ENCODE measurements around the gene ARHGAP21.

Gene ARHGAP21

GRCh38 chr10:24603333-24603732 lies 120.4 kb downstream of the ARHGAP21 start:
- Histone ChIP-seq H2AFZ (ENCODE audit: low read length) (no peak overlapping the region), H3K4me2 (ENCODE audit: low read depth, low read length) (no peak overlapping the region)

GRCh38 chr10:24597961-24598360 lies 125.7 kb downstream of the ARHGAP21 start:
- Histone ChIP-seq H3K27ac (ENCODE audit: low read length) (no peak overlapping the region), H3K9ac (ENCODE audit: low read length) (no peak overlapping the region), H2AFZ (ENCODE audit: low read length) (no peak overlapping the region), H3K27me3 (replicated peaks; ENCODE audit: insufficient read depth, low read length) (no peaks in the 10 kb centered on the region), H3K79me2 (ENCODE audit: low read length) (no peaks in the 10 kb centered on the region), H3K9me3 (replicated peaks; ENCODE audit: insufficient read depth, low read length) (no peaks in the 10 kb centered on the region), H4K20me1 (ENCODE audit: insufficient read depth, low read length) (no peaks in the 10 kb centered on the region), H3K4me1 (ENCODE audit: low read length) (no peaks in the 10 kb centered on the region), H3F3A (ENCODE audit: insufficient read depth, low read length) (no peaks in the 10 kb centered on the region), H3K9me2 (replicated peaks; ENCODE audit: insufficient read depth, low read length) (no peaks in the 10 kb centered on the region), H3K36me3 (replicated peaks; ENCODE audit: insufficient read depth, low read length) (no peaks in the 10 kb centered on the region; the same call in 1 of the 2 replicates), H3K4me2 (ENCODE audit: low read depth, low read length) (no peak overlapping the region), H3K4me3 (ENCODE audit: low read length) (no peak overlapping the region)
- TF ChIP-seq CTCF (IDR thresholded peaks at IDR 0.05; ENCODE audit: low read length) = no peak
- TF ChIP-seq EZH2 (optimal IDR thresholded peaks at IDR 0.05; ENCODE audit: low read depth, low read length) = no peak
- no peak for TF ChIP-seq EZH2phosphoT487 (IDR thresholded peaks at IDR 0.05; ENCODE audit: low read length)
- DNase-seq = no peak

More at GRCh38 chr10:24603333-24603732, 120.4 kb downstream of the ARHGAP21 start:
- Histone ChIP-seq H3K9me3 (replicated peaks; ENCODE audit: insufficient read depth, low read length) (no peaks in the 10 kb centered on the region), H3F3A (ENCODE audit: insufficient read depth, low read length) (no peaks in the 10 kb centered on the region; the same call in 1 of the 2 replicates), H4K20me1 (ENCODE audit: insufficient read depth, low read length) (no peaks in the 10 kb centered on the region), H3K79me2 (ENCODE audit: low read length) (no peaks in the 10 kb centered on the region), H3K9me2 (replicated peaks; ENCODE audit: insufficient read depth, low read length) (no peaks in the 10 kb centered on the region), H3K9ac (ENCODE audit: low read length) (no peak overlapping the region), H3K4me3 (ENCODE audit: low read length) (no peak overlapping the region), H3K4me1 (ENCODE audit: low read length) (no peaks in the 10 kb centered on the region), H3K36me3 (replicated peaks; ENCODE audit: insufficient read depth, low read length) (no peaks in the 10 kb centered on the region), H3K27ac (ENCODE audit: low read length) (no peak overlapping the region), H3K27me3 (replicated peaks; ENCODE audit: insufficient read depth, low read length) (no peaks in the 10 kb centered on the region)
- no peak for DNase-seq
- no peak for TF ChIP-seq EZH2 (optimal IDR thresholded peaks at IDR 0.05; ENCODE audit: low read depth, low read length)
- no peak for TF ChIP-seq EZH2phosphoT487 (IDR thresholded peaks at IDR 0.05; ENCODE audit: low read length)
- TF ChIP-seq CTCF (IDR thresholded peaks at IDR 0.05; ENCODE audit: low read length) = no peak

DNA sequence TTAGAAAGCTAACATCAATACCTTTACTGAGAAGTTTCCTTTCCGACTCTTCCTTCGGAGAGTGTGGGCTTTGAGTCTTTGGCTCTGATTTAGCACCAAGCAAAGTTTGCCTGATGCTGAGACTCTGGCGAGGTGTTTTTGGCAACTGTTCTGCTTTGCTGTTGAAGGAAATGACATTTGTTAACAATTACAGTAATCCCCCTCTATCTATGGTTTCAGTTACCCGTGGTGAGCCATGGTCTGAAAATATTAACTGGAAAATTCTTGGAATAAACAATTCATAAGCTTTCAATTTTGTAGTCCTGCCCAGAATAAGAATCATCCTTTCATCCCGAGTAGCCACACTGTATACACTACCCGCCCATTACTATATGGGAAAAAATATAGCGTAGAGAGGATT lies 126.3 kb downstream of the ARHGAP21 start:
- H3K4me3 ChIP-seq (ENCODE audit: low read length) = no peak overlapping the region
- H3K9me3 ChIP-seq (replicated peaks; ENCODE audit: insufficient read depth, low read length) = no peaks in the 10 kb centered on the region
- H3K9ac ChIP-seq (ENCODE audit: low read length) = no peak overlapping the region
- H3K36me3 ChIP-seq (replicated peaks; ENCODE audit: insufficient read depth, low read length) = no peaks in the 10 kb centered on the region; the same call in 1 of the 2 replicates
- TF ChIP-seq EZH2phosphoT487 (IDR thresholded peaks at IDR 0.05; ENCODE audit: low read length) (no peak), EZH2 (optimal IDR thresholded peaks at IDR 0.05; ENCODE audit: low read depth, low read length) (no peak), CTCF (IDR thresholded peaks at IDR 0.05; ENCODE audit: low read length) (no peak)
- H2AFZ ChIP-seq (ENCODE audit: low read length) = no peak overlapping the region
- H3F3A ChIP-seq (ENCODE audit: insufficient read depth, low read length) = no peaks in the 10 kb centered on the region
- H4K20me1 ChIP-seq (ENCODE audit: insufficient read depth, low read length) = no peaks in the 10 kb centered on the region
- H3K79me2 ChIP-seq (ENCODE audit: low read length) = no peaks in the 10 kb centered on the region
- H3K9me2 ChIP-seq (replicated peaks; ENCODE audit: insufficient read depth, low read length) = no peaks in the 10 kb centered on the region
- no peak overlapping the region for H3K27ac ChIP-seq (ENCODE audit: low read length)
- no peaks in the 10 kb centered on the region for H3K27me3 ChIP-seq (replicated peaks; ENCODE audit: insufficient read depth, low read length)
- DNase-seq = no peak
- H3K4me2 ChIP-seq (ENCODE audit: low read depth, low read length) = no peak overlapping the region
- no peaks in the 10 kb centered on the region for H3K4me1 ChIP-seq (ENCODE audit: low read length)

Measured in MM.1S (cell line).